Uterus (tissue), 2 donors: ENCODE data around the gene HS6ST3.

Experiments used
- CTCF ChIP-seq, 4 experiments: fragments of 200-600 bp in 2 of 4; fragments of 450-650 bp in 2 of 4; sonication (generic) in 2 of 4; IDR thresholded peaks; one replicate each; pipeline ENCODE4 v1.5.1; 2016 to 2019; ENCODE audit warnings: antibody characterized with exemption in 4 of 4, mild to moderate bottlenecking in 2 of 4, moderate library complexity in 1 of 4
- POLR2A ChIP-seq, 2 donors: fragments of 450-650 bp; IDR thresholded peaks; one replicate each; pipeline ENCODE4 v1.6.1; 2016; ENCODE audit warnings: antibody characterized with exemption in 2 of 2, mild to moderate bottlenecking in 1 of 2, moderate library complexity in 1 of 2

DNA sequence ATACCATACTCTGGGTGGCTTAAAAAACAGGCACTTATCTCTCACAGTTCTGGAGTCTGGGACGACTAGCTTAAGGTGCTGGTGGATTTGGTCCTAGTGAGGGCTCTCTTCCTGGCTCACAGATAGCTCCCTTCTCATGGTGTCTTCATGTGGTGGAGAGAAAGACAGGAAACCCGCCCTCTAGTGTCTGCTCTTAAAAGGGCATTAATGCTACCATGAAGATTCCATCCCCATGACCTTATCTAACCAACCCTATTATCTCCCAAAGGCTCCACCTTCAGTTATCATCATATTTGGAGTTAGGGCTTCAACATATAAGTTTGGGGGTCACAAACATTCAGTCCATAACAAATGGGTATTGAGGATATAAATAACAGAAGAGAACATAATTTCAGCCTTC is 139.4 kb downstream of the HS6ST3 start:
- TF ChIP-seq CTCF (IDR thresholded peaks at IDR 0.05) (no peak), POLR2A (IDR thresholded peaks at IDR 0.05) (no peak)
